Neural cell (in vitro differentiated cells): ENCODE results near the gene SYNPO2. TPM values are rescaled to one million over a fixed set of nuclear protein-coding genes. Genes with fewer than 3 reads are reported as not detected.

Source experiments
- H2AFZ ChIP-seq: fragments of 200-600, 300-800 bp; sonication (generic), shearing (Covaris generic); 2 replicates; pipeline ENCODE4 v1.6.0; 2014; ENCODE audit warnings: low read depth, mild to moderate bottlenecking, antibody characterized with exemption, low read length, moderate library complexity
- H3F3A ChIP-seq: fragments of 200-600 bp; shearing (Covaris generic); 2 replicates; pipeline ENCODE4 v1.6.1; 2016; ENCODE audit warnings: mild to moderate bottlenecking, moderate library complexity, mixed read lengths, antibody characterized with exemption, low read length; ENCODE audit not compliant: insufficient read depth, poor library complexity, severe bottlenecking
- H3K27ac ChIP-seq: fragments of 200-600, 300-800 bp; sonication (generic), shearing (Covaris generic); 2 replicates; pipeline ENCODE4 v1.5.1; 2014; ENCODE audit warnings: mild to moderate bottlenecking, low read length, moderate library complexity
- H3K27me3 ChIP-seq: fragments of 300-800, 200-600 bp; sonication (generic), shearing (Covaris generic); 2 replicates; pipeline ENCODE4 v1.6.0; 2014; ENCODE audit warnings: mild to moderate bottlenecking, low read depth, low read length, moderate library complexity; ENCODE audit not compliant: insufficient read depth
- H3K36me3 ChIP-seq: fragments of 300-800, 200-600 bp; sonication (generic), shearing (Covaris generic); 2 replicates; pipeline ENCODE4 v1.5.1; 2014; ENCODE audit warnings: mild to moderate bottlenecking, antibody characterized with exemption, low read length, moderate library complexity; ENCODE audit not compliant: insufficient read depth
- H3K4me2 ChIP-seq: fragments of 300-800, 200-600 bp; sonication (generic), shearing (Covaris generic); 2 replicates; pipeline ENCODE4 v1.6.0; 2014; ENCODE audit warnings: mild to moderate bottlenecking, low read length
- H3K4me3 ChIP-seq: fragments of 300-800, 200-600 bp; sonication (generic), shearing (Covaris generic); 2 replicates; pipeline ENCODE4 v1.5.1; 2014; ENCODE audit warnings: mild to moderate bottlenecking, low read length, moderate library complexity
- H3K79me2 ChIP-seq: fragments of 200-600 bp; shearing (Covaris generic); replicated peaks from 2 replicates; pipeline ENCODE4 v1.6.0; 2014; ENCODE audit warnings: mild to moderate bottlenecking, low read length, moderate library complexity; ENCODE audit not compliant: insufficient read depth
- H3K9ac ChIP-seq: fragments of 300-800, 200-600 bp; sonication (generic), shearing (Covaris generic); 2 replicates; pipeline ENCODE4 v1.6.1; 2016; ENCODE audit warnings: mild to moderate bottlenecking, low read length, mixed read lengths
- H3K9me2 ChIP-seq: fragments of 200-600 bp; shearing (Covaris generic); 2 replicates; pipeline ENCODE4 v1.6.1; 2016; ENCODE audit warnings: mild to moderate bottlenecking, low read length, mixed read lengths; ENCODE audit not compliant: insufficient read depth
- H3K9me3 ChIP-seq: fragments of 200-600, 300-800 bp; sonication (generic), shearing (Covaris generic); 2 replicates; pipeline ENCODE4 v1.6.1; 2016; ENCODE audit warnings: mild to moderate bottlenecking, mixed run types, low read length, moderate library complexity, mixed read lengths
- H4K20me1 ChIP-seq: fragments of 200-600 bp; shearing (Covaris generic); 2 replicates; pipeline ENCODE4 v1.6.1; 2016; ENCODE audit warnings: mild to moderate bottlenecking, mixed run types; ENCODE audit not compliant: insufficient read depth
- EP300 ChIP-seq: fragments of 450-650 bp; conservative IDR thresholded peaks from 2 replicates; pipeline ENCODE4 v1.6.1; 2014; ENCODE audit warnings: antibody characterized with exemption, mild to moderate bottlenecking, moderate library complexity; ENCODE audit not compliant: poor library complexity, severe bottlenecking
- EZH2 ChIP-seq: fragments of 200-600, 300-800 bp; shearing (Covaris generic), sonication (generic); IDR thresholded peaks from 2 replicates; pipeline ENCODE4 v1.6.1; 2014; ENCODE audit warnings: antibody characterized with exemption, low read length, borderline replicate concordance, mild to moderate bottlenecking; ENCODE audit not compliant: insufficient read depth, poor library complexity, severe bottlenecking
- MXI1 ChIP-seq: fragments of 450-650 bp; conservative IDR thresholded peaks from 2 replicates; pipeline ENCODE4 v1.6.1; 2014; ENCODE audit warnings: antibody characterized with exemption, mild to moderate bottlenecking; ENCODE audit not compliant: poor library complexity, severe bottlenecking
- POLR2AphosphoS5 ChIP-seq: IDR thresholded peaks from 2 replicates; pipeline ENCODE4 v1.6.1; 2012
- RAD21 ChIP-seq: fragments of 450-650 bp; conservative IDR thresholded peaks from 2 replicates; pipeline ENCODE4 v1.6.1; 2014; ENCODE audit warnings: antibody characterized with exemption, mild to moderate bottlenecking, moderate library complexity
- SMC3 ChIP-seq: fragments of 450-650 bp; conservative IDR thresholded peaks from 2 replicates; pipeline ENCODE4 v1.6.1; 2014; ENCODE audit warnings: antibody characterized with exemption, mild to moderate bottlenecking, moderate library complexity; ENCODE audit not compliant: poor library complexity
- TAF1 ChIP-seq: IDR thresholded peaks from 2 replicates; pipeline ENCODE4 v1.6.1; 2012; ENCODE audit warnings: low read depth
- polyA plus RNA-seq: library from polyadenylated mRNA; depleted of rRNA; stranded (reverse); fragments of >200 nt; gene quantifications from 2 replicates; pipeline ENCODE4 v1.2.3, GENCODE V29; 2014
- TF ChIP-seq, protein P1 (sequence below): IDR thresholded peaks from 2 replicates; pipeline ENCODE4 v1.6.1; 2012; ENCODE audit warnings: borderline replicate concordance
- TF ChIP-seq, protein P2 (sequence below): fragments of 450-650 bp; IDR thresholded peaks from 2 replicates; pipeline ENCODE4 v1.5.1; 2014; ENCODE audit warnings: antibody characterized with exemption, mild to moderate bottlenecking, moderate library complexity; ENCODE audit not compliant: poor library complexity, severe bottlenecking

The SYNPO2 gene
- polyA plus RNA-seq, 1 donor from 2014 or later = 0.14 TPM

DNA sequence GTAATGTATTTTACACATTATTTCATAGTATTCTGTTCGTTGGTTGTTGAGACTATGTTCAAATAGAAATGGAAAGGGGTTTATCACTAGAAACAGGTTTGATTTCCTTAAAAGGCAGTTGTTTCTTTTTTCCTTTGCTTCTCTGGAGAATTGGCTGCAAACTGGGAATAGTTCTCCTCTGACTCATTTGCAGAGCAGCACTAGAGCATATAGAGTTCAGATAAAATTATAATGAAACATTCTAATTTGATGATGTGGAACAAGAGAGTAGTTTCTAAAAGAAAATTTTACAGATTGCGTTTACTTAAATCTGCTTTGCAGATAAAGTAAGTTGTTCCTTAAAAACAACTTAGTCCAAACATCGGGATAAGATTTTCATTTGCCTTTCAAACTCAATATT lies 29.7 kb downstream of the SYNPO2 start:
- Histone ChIP-seq H3K4me3 (no peak overlapping the region), H3K9me2 (no peaks in the 10 kb centered on the region), H3K4me2 (no peak overlapping the region), H3K27ac (no peak overlapping the region), H3K9me3 (no peaks in the 10 kb centered on the region), H4K20me1 (no peaks in the 10 kb centered on the region), H3K9ac (no peak overlapping the region), H3K79me2 (no peaks in the 10 kb centered on the region), H3K36me3 (no peaks in the 10 kb centered on the region), H2AFZ (no peak overlapping the region), H3K27me3 (no peaks in the 10 kb centered on the region), H3F3A (no peaks in the 10 kb centered on the region)
- TF ChIP-seq EP300 = no peak
- no peak for TF ChIP-seq TAF1
- no peak for TF ChIP-seq POLR2AphosphoS5
- TF ChIP-seq SMC3 = no peak
- TF ChIP-seq EZH2 = no peak
- no peak for TF ChIP-seq RAD21
- TF ChIP-seq, protein P1, sequence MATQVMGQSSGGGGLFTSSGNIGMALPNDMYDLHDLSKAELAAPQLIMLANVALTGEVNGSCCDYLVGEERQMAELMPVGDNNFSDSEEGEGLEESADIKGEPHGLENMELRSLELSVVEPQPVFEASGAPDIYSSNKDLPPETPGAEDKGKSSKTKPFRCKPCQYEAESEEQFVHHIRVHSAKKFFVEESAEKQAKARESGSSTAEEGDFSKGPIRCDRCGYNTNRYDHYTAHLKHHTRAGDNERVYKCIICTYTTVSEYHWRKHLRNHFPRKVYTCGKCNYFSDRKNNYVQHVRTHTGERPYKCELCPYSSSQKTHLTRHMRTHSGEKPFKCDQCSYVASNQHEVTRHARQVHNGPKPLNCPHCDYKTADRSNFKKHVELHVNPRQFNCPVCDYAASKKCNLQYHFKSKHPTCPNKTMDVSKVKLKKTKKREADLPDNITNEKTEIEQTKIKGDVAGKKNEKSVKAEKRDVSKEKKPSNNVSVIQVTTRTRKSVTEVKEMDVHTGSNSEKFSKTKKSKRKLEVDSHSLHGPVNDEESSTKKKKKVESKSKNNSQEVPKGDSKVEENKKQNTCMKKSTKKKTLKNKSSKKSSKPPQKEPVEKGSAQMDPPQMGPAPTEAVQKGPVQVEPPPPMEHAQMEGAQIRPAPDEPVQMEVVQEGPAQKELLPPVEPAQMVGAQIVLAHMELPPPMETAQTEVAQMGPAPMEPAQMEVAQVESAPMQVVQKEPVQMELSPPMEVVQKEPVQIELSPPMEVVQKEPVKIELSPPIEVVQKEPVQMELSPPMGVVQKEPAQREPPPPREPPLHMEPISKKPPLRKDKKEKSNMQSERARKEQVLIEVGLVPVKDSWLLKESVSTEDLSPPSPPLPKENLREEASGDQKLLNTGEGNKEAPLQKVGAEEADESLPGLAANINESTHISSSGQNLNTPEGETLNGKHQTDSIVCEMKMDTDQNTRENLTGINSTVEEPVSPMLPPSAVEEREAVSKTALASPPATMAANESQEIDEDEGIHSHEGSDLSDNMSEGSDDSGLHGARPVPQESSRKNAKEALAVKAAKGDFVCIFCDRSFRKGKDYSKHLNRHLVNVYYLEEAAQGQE = no peak
- TF ChIP-seq MXI1 = no peak
- TF ChIP-seq, protein P2, sequence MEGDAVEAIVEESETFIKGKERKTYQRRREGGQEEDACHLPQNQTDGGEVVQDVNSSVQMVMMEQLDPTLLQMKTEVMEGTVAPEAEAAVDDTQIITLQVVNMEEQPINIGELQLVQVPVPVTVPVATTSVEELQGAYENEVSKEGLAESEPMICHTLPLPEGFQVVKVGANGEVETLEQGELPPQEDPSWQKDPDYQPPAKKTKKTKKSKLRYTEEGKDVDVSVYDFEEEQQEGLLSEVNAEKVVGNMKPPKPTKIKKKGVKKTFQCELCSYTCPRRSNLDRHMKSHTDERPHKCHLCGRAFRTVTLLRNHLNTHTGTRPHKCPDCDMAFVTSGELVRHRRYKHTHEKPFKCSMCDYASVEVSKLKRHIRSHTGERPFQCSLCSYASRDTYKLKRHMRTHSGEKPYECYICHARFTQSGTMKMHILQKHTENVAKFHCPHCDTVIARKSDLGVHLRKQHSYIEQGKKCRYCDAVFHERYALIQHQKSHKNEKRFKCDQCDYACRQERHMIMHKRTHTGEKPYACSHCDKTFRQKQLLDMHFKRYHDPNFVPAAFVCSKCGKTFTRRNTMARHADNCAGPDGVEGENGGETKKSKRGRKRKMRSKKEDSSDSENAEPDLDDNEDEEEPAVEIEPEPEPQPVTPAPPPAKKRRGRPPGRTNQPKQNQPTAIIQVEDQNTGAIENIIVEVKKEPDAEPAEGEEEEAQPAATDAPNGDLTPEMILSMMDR = no peak

DNA sequence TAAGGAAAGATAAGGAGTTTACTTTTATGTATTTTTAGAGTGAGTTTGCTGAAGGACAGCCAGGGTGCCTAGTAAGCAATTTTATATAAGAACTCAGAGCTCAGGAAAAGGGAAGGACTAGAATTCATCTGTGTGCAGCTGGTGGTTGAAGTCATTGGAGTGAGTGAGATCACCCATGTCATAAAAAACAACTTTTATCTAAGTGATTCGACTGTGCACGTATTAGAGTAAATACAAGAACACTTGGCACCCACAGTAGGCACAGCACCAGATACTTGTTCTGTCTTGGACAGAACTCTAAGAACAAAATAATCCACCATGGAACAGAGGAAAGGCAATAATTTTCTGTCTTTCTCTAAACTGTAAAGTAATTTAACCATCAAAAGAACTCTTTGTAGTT lies 31.6 kb downstream of the SYNPO2 start:
- H4K20me1 ChIP-seq = no peaks in the 10 kb centered on the region
- no peaks in the 10 kb centered on the region for H3F3A ChIP-seq
- no peak overlapping the region for H3K4me3 ChIP-seq
- no peak overlapping the region for H3K4me2 ChIP-seq
- H2AFZ ChIP-seq = no peak overlapping the region
- no peaks in the 10 kb centered on the region for H3K79me2 ChIP-seq
- H3K27ac ChIP-seq = no peak overlapping the region
- no peaks in the 10 kb centered on the region for H3K9me3 ChIP-seq
- no peak overlapping the region for H3K9ac ChIP-seq
- no peaks in the 10 kb centered on the region for H3K36me3 ChIP-seq
- H3K27me3 ChIP-seq = no peaks in the 10 kb centered on the region
- H3K9me2 ChIP-seq = no peaks in the 10 kb centered on the region
- no peak for TF ChIP-seq EZH2
- TF ChIP-seq, protein P2 = no peak
- TF ChIP-seq MXI1 = no peak
- no peak for TF ChIP-seq TAF1
- TF ChIP-seq RAD21 = no peak
- no peak for TF ChIP-seq POLR2AphosphoS5
- no peak for TF ChIP-seq SMC3
- no peak for TF ChIP-seq EP300
- TF ChIP-seq, protein P1 = no peak
